Mesodermal cell (in vitro differentiated cells): ENCODE results near the gene SGCE. TPM values are rescaled to one million over a fixed set of nuclear protein-coding genes. Genes with fewer than 3 reads are reported as not detected.
A peak's percentile ranks its signal among the peaks of the same experiment; 100 is the strongest.
"Not testable (repeated sequence)": the region's sequence is repeated elsewhere in the genome, so short reads cannot be mapped to it uniquely, and the experiment has no call there.

ENCODE experiments used
- H3K27ac ChIP-seq: 2 replicates; pipeline ENCODE4 v1.7.0; 2013; ENCODE audit warnings: mild to moderate bottlenecking, low read depth, low read length, moderate library complexity; ENCODE audit not compliant: severe bottlenecking
- H3K36me3 ChIP-seq: 2 replicates; pipeline ENCODE4 v1.7.1; 2013; ENCODE audit warnings: mild to moderate bottlenecking, low read length, moderate library complexity; ENCODE audit not compliant: control insufficient read depth, insufficient read depth
- H3K4me1 ChIP-seq: one replicate; pipeline ENCODE4 v1.7.1; 2013; ENCODE audit warnings: mild to moderate bottlenecking, low read length; ENCODE audit not compliant: insufficient read depth, control insufficient read depth, poor library complexity, severe bottlenecking
- H3K4me3 ChIP-seq: 2 replicates; pipeline ENCODE4 v1.7.0; 2013; ENCODE audit warnings: low read length, control low read depth, mild to moderate bottlenecking; ENCODE audit not compliant: insufficient read depth, poor library complexity, severe bottlenecking; ENCODE audit errors: extremely low read depth
- H3K9me3 ChIP-seq: 2 replicates; pipeline ENCODE4 v1.7.1; 2013; ENCODE audit warnings: mild to moderate bottlenecking, low read length, moderate library complexity; ENCODE audit not compliant: control insufficient read depth
- WGBS, 2 experiments: methylation state at CpG; one replicate each; pipeline ENCODE4 v1.1.5; 2013; ENCODE audit warnings: missing lambda C conversion rate in 2 of 2; ENCODE audit not compliant: insufficient coverage in 2 of 2; 5-methylcytosine and 5-hydroxymethylcytosine counted together
- polyA plus RNA-seq, 2 experiments: library from polyadenylated mRNA; stranded (reverse); fragments of 50-300 nt; gene quantifications; one replicate each; pipeline ENCODE4 v1.2.3, GENCODE V29; 2013

Gene SGCE
- 43.8 TPM for polyA plus RNA-seq (2013, experiment 1 of 2)
- polyA plus RNA-seq (2013, experiment 2 of 2), result 44.5 TPM

GRCh38 chr7:94655848-94656657, at the start of gene SGCE:
Gene SGCE (minus strand): TSS chr7:94656133. CDS start chr7:94656098, 35 bp downstream.
- Histone ChIP-seq H3K9me3 (no peaks in the 10 kb centered on the region), H3K27ac (peak within 1 kb of the TSS; percentile 36)
- WGBS, 2 experiments, result 38 to 49% methylated on average over 33 to 47 of the region's 63 CpGs

GRCh38 chr7:94705155-94706021, 49.5 kb upstream of the SGCE start:
- WGBS, 2 experiments, result 95 to 98% methylated on average over 18 to 28 of the region's 39 CpGs
- not testable (repeated sequence) for H3K36me3 ChIP-seq, H3K4me3 ChIP-seq, H3K27ac ChIP-seq, H3K9me3 ChIP-seq
- peaks cover 16% of the 10 kb centered on the region for H3K4me1 ChIP-seq

More at GRCh38 chr7:94655848-94656657, at the start of gene SGCE:
- peak within 1 kb of the TSS; percentile 67 for H3K4me3 ChIP-seq
- H3K36me3 ChIP-seq, result no peaks in the 10 kb centered on the region
- no peaks in the 10 kb centered on the region for H3K4me1 ChIP-seq

- H3K4me1 ChIP-seq, result peaks cover 30% of the 10 kb centered on the region
- WGBS, 2 experiments, result 60 to 100% methylated on average over 1 of the region's 1 CpG
- no peaks in the 10 kb centered on the region for H3K36me3 ChIP-seq
- H3K9me3 ChIP-seq, result no peaks in the 10 kb centered on the region
- H3K4me3 ChIP-seq, result no peak overlapping the region
- H3K27ac ChIP-seq, result peak overlapping the region; percentile 95
Observed at GRCh38 chr7:94701555-94701973, 45.6 kb upstream of the SGCE start.

GRCh38 chr7:94700926-94701554, 45.1 kb upstream of the SGCE start:
- Histone ChIP-seq H3K27ac (peak overlapping the region; percentile 95), H3K36me3 (no peaks in the 10 kb centered on the region), H3K4me3 (no peak overlapping the region), H3K9me3 (no peaks in the 10 kb centered on the region), H3K4me1 (peaks cover 30% of the 10 kb centered on the region)

GRCh38 chr7:94698275-94698674, 42.3 kb upstream of the SGCE start:
- H3K4me1 ChIP-seq, result peaks cover 30% of the 10 kb centered on the region
- H3K9me3 ChIP-seq, result no peaks in the 10 kb centered on the region
- no CpG with 5 or more reads among the region's 2 CpGs for WGBS, 2 experiments
- no peak overlapping the region for H3K4me3 ChIP-seq
- H3K27ac ChIP-seq, result peak overlapping the region; percentile 79
- H3K36me3 ChIP-seq, result no peaks in the 10 kb centered on the region

GRCh38 chr7:94697035-94697974, 41.4 kb upstream of the SGCE start:
- Histone ChIP-seq H3K4me1 (peaks cover 30% of the 10 kb centered on the region), H3K27ac (peak overlapping the region; percentile 79), H3K9me3 (no peaks in the 10 kb centered on the region), H3K4me3 (no peak overlapping the region), H3K36me3 (no peaks in the 10 kb centered on the region)
- WGBS, 2 experiments, result 100% methylated on average over 1 of the region's 1 CpG

- Histone ChIP-seq H3K27ac (no peak overlapping the region), H3K4me1 (peaks cover 5% of the 10 kb centered on the region), H3K9me3 (no peaks in the 10 kb centered on the region), H3K4me3 (no peak overlapping the region), H3K36me3 (no peaks in the 10 kb centered on the region)
- WGBS, 2 experiments, result 72% methylated on average over 2 of the region's 2 CpGs; no CpG with 5 or more reads in 1 of the 2 experiments
Observed at GRCh38 chr7:94687810-94688209, 31.9 kb upstream of the SGCE start.

- H3K36me3 ChIP-seq, result no peaks in the 10 kb centered on the region
- no peak overlapping the region for H3K4me3 ChIP-seq
- H3K4me1 ChIP-seq, result no peaks in the 10 kb centered on the region
- H3K27ac ChIP-seq, result peak overlapping the region; percentile 36
- no peaks in the 10 kb centered on the region for H3K9me3 ChIP-seq
- WGBS, 2 experiments, result 83% methylated on average over 1 of the region's 2 CpGs; no CpG with 5 or more reads in 1 of the 2 experiments
Observed at GRCh38 chr7:94687076-94687475, 31.1 kb upstream of the SGCE start.

- Histone ChIP-seq H3K4me1 (no peaks in the 10 kb centered on the region), H3K27ac (no peak overlapping the region), H3K36me3 (no peaks in the 10 kb centered on the region), H3K4me3 (no peak overlapping the region), H3K9me3 (no peaks in the 10 kb centered on the region)
- 80 to 100% methylated on average over 1 of the region's 1 CpG for WGBS, 2 experiments
Observed at GRCh38 chr7:94683066-94683465, 27.1 kb upstream of the SGCE start.

- Histone ChIP-seq H3K36me3 (no peaks in the 10 kb centered on the region), H3K9me3 (no peaks in the 10 kb centered on the region), H3K4me1 (no peaks in the 10 kb centered on the region), H3K4me3 (no peak overlapping the region), H3K27ac (no peak overlapping the region)
- WGBS, 2 experiments, result no CpG with 5 or more reads among the region's 1 CpG
Observed at GRCh38 chr7:94679358-94679757, 23.4 kb upstream of the SGCE start.
